Thoracic aorta (tissue), 2 donors: ENCODE data around the gene HOXC10. TPM values are rescaled to one million over a fixed set of nuclear protein-coding genes. Genes with fewer than 3 reads are reported as not detected.

ENCODE experiments used
- ATAC-seq: fragments of 150-250 bp; one replicate; pipeline ENCODE4 v1.8.0; 2017; ENCODE audit warnings: low read depth; ENCODE audit not compliant: insufficient number of reproducible peaks, low FRiP score
- DNase-seq: peaks from one replicate; pipeline ENCODE4 v3.0.0-alpha.2; 2020; ENCODE audit warnings: low spot score
- H3K27ac ChIP-seq, 2 donors: fragments of 200-600 bp; sonication (generic); 1 replicate in 1 of 2; 2 replicates in 1 of 2; pipeline ENCODE4 v1.5.1; 2016; ENCODE audit warnings: mild to moderate bottlenecking in 2 of 2, moderate library complexity in 2 of 2
- H3K27me3 ChIP-seq: fragments of 200-600 bp; sonication (generic); replicated peaks from 2 replicates; pipeline ENCODE4 v1.6.0; 2016; ENCODE audit warnings: mild to moderate bottlenecking; ENCODE audit not compliant: insufficient read depth
- H3K36me3 ChIP-seq: fragments of 200-600 bp; sonication (generic); one replicate; pipeline ENCODE4 v1.5.1; 2016
- H3K4me1 ChIP-seq, 2 donors: fragments of 200-600 bp; sonication (generic); 1 replicate in 1 of 2; 2 replicates in 1 of 2; pipeline versions ENCODE4 v1.5.1 to v1.6.0; 2016; ENCODE audit warnings: low read depth in 2 of 2, mild to moderate bottlenecking in 1 of 2; ENCODE audit not compliant: control insufficient read depth in 1 of 2
- H3K4me3 ChIP-seq: fragments of 200-600 bp; sonication (generic); 2 replicates; pipeline ENCODE4 v1.5.1; 2016; ENCODE audit warnings: mild to moderate bottlenecking
- H3K9me3 ChIP-seq: fragments of 200-600 bp; sonication (generic); 2 replicates; pipeline ENCODE4 v1.5.1; 2016
- total RNA-seq, 2 donors: library from RNA; depleted of rRNA; stranded (reverse); fragments of >200 nt; gene quantifications; one replicate each; pipeline versions ENCODE4 v1.1.0 to v1.2.3, GENCODE V29; 2016
- TF ChIP-seq, protein P1 (sequence below): fragments of 200-600 bp; sonication (generic); IDR thresholded peaks from one replicate; pipeline ENCODE4 v1.5.1; 2019; ENCODE audit warnings: antibody characterized with exemption

HOXC10 gene
- not detected for total RNA-seq

DNA sequence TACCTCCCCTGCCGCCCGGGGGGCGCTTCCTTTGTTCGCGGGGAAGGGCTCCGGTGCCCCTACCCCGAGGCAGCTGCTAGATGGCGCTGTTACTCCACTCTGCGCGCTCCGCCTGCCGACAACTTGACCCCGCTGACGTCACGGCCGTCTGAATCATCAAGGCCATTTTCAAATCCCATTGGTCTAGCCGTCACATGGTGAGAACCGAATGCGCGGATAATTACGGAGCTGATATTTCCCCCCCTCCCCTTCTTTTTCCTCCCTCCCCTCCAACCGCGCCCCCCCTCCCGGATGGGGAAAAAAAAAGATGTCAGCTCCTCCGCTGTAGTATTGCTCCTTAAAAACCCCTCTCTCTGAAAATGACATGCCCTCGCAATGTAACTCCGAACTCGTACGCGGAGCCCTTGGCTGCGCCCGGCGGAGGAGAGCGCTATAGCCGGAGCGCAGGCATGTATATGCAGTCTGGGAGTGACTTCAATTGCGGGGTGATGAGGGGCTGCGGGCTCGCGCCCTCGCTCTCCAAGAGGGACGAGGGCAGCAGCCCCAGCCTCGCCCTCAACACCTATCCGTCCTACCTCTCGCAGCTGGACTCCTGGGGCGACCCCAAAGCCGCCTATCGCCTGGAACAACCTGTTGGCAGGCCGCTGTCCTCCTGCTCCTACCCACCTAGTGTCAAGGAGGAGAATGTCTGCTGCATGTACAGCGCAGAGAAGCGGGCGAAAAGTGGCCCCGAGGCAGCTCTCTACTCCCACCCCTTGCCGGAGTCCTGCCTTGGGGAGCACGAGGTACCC is at the start of gene HOXC10:
HOXC10 (plus strand) TSS at position 246 of the 791 bp plus-strand sequence; CDS start at position 360, 114 bp downstream.
- TF ChIP-seq, protein P1, sequence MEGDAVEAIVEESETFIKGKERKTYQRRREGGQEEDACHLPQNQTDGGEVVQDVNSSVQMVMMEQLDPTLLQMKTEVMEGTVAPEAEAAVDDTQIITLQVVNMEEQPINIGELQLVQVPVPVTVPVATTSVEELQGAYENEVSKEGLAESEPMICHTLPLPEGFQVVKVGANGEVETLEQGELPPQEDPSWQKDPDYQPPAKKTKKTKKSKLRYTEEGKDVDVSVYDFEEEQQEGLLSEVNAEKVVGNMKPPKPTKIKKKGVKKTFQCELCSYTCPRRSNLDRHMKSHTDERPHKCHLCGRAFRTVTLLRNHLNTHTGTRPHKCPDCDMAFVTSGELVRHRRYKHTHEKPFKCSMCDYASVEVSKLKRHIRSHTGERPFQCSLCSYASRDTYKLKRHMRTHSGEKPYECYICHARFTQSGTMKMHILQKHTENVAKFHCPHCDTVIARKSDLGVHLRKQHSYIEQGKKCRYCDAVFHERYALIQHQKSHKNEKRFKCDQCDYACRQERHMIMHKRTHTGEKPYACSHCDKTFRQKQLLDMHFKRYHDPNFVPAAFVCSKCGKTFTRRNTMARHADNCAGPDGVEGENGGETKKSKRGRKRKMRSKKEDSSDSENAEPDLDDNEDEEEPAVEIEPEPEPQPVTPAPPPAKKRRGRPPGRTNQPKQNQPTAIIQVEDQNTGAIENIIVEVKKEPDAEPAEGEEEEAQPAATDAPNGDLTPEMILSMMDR, result peak; percentile 74
- Histone ChIP-seq H3K27me3 (peaks cover 65% of the 10 kb centered on the region), H3K4me1 (peaks cover 15 to 25% of the 10 kb centered on the region in 2 donors), H3K9me3 (no peaks in the 10 kb centered on the region), H3K4me3 (peak within 1 kb of the TSS; percentile 68), H3K36me3 (no peaks in the 10 kb centered on the region), H3K27ac (peak within 1 kb of the TSS in 1 of 2 donors; percentile 33)
- DNase-seq, result peak; percentile 63
- no peak for ATAC-seq

- TF ChIP-seq, protein P1, result no peak
- Histone ChIP-seq H3K27me3 (peaks cover 58% of the 10 kb centered on the region), H3K36me3 (no peaks in the 10 kb centered on the region), H3K27ac (no peak overlapping the region), H3K9me3 (no peaks in the 10 kb centered on the region), H3K4me1 (peaks cover 0 to 24% of the 10 kb centered on the region in 2 donors), H3K4me3 (no peak overlapping the region)
- no peak for ATAC-seq
- DNase-seq, result no peak
Observed at GRCh38 chr12:53935383-53936341, 49.3 kb upstream of the HOXC10 start.

DNA sequence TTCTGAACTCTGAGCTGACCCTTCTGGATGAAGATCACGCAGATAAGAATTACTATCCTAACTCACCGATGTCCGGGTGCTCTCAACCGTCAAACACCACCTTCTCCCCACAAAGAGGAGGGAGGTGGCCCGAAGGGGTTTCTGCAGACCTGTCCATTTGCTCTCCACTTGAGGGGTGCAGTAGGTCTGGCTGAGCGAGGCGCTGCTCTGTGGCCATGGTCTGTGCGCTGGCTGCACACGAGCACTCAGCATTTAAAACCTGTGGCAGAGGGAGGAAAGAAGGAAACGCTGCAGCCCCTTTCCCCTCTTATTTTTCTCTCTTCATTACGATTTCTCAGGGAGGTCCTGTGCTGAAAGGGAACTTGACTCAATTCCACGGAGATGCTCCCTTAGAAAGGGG is 47.8 kb upstream of the HOXC10 start:
- no peak for ATAC-seq
- DNase-seq, result no peak

DNA sequence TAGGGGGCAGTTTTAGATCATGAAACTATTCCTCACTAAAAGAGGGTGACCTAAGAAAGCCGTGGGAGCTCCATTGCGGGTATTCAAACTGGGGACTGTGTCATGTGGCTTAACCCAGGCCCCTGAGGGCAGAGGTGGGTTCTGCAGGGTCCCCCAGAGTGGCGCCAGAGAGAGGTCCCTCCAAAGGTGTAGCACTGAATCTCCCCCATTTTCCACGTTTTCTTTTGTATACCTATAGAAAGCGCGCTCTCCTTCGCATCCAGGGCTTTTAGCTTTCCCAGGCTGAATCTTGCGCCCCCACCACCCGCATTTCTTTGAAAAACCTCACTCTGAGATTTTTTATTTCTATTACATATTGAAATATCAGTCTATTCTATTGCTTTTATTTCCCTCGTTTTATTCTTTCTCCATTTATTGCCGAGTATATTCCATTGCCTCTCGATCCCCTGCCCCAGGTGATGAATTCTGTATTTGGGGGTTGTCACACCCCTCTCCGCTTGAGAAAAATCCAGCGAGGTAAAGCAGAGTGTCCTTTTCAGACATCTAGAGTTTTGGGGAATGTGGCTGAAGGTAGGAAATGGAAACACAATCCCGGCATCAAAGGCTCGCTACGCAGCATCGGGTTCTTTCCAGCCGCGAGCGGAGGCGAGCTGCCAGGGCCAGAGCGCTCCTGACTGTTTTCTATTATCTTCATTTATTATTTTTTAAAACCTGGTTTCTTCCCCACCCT is 47.2 kb upstream of the HOXC10 start:
- ATAC-seq (no peak), DNase-seq (no peak)
- Histone ChIP-seq H3K36me3 (no peaks in the 10 kb centered on the region), H3K27ac (peak overlapping the region in 1 of 2 donors; percentile 37), H3K27me3 (peaks cover 56% of the 10 kb centered on the region), H3K4me3 (peak overlapping the region; percentile 37), H3K9me3 (no peaks in the 10 kb centered on the region), H3K4me1 (peaks cover 0 to 24% of the 10 kb centered on the region in 2 donors)
- TF ChIP-seq, protein P1, result no peak

More for the DNA sequence above, 47.8 kb upstream of the HOXC10 start:
- Histone ChIP-seq H3K4me3 (no peak overlapping the region), H3K9me3 (no peaks in the 10 kb centered on the region), H3K4me1 (peaks cover 0 to 24% of the 10 kb centered on the region in 2 donors), H3K36me3 (no peaks in the 10 kb centered on the region), H3K27ac (no peak overlapping the region), H3K27me3 (peaks cover 57% of the 10 kb centered on the region)
- TF ChIP-seq, protein P1, result no peak
